Adrenal gland (tissue), 5 donors: Measurements from ENCODE around the gene GPC1.

Experiments
- POLR2A ChIP-seq, 2 donors: fragments of 450-650 bp; IDR thresholded peaks; one replicate each; pipeline ENCODE4 v1.6.1; 2017; ENCODE audit warnings: antibody characterized with exemption in 2 of 2, mild to moderate bottlenecking in 2 of 2, moderate library complexity in 1 of 2
- TF ChIP-seq, protein P1 (sequence below), 6 experiments: fragments of 450-650 bp in 4 of 6; fragments of 200-600 bp in 2 of 6; sonication (generic) in 1 of 6; IDR thresholded peaks; 1 replicate in 5 of 6; 2 replicates in 1 of 6; pipeline versions ENCODE4 v1.5.1 to v1.8.0; 2016 to 2021; ENCODE audit warnings: antibody characterized with exemption in 6 of 6, mild to moderate bottlenecking in 2 of 6, moderate library complexity in 1 of 6
- donor health status: DM: no; HTN: no; CAD: no.

DNA sequence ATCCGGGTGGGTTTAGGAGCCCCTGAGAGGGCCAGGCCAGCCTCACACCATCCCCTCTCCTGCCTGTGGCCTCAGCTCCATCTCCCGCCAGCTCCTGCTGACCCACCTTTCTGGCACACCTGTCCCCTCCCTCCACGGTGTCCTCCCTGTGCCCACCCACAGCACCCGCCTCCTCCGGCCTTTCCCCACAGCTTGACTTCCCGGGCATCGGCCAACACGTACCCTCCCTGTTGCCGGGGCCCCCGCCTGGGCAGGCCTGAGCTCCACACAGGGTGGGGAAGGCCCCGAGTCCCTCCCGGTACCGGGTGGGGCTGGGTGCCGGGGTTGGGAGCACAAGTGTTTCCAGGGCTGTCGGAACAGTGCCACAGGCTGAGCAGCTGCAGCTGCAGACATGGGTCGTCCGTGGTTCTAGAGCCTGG, 6.5 kb downstream of the GPC1 start:
- no peak for TF ChIP-seq POLR2A (IDR thresholded peaks at IDR 0.05)
- TF ChIP-seq, protein P1, sequence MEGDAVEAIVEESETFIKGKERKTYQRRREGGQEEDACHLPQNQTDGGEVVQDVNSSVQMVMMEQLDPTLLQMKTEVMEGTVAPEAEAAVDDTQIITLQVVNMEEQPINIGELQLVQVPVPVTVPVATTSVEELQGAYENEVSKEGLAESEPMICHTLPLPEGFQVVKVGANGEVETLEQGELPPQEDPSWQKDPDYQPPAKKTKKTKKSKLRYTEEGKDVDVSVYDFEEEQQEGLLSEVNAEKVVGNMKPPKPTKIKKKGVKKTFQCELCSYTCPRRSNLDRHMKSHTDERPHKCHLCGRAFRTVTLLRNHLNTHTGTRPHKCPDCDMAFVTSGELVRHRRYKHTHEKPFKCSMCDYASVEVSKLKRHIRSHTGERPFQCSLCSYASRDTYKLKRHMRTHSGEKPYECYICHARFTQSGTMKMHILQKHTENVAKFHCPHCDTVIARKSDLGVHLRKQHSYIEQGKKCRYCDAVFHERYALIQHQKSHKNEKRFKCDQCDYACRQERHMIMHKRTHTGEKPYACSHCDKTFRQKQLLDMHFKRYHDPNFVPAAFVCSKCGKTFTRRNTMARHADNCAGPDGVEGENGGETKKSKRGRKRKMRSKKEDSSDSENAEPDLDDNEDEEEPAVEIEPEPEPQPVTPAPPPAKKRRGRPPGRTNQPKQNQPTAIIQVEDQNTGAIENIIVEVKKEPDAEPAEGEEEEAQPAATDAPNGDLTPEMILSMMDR (IDR thresholded peaks at IDR 0.05), result no peak
